Measurements from ENCODE around the gene PTK7. TPM values are rescaled to one million over a fixed set of nuclear protein-coding genes. Genes with fewer than 3 reads are reported as not detected.

PTK7 gene
- total RNA-seq, 1 experiment from 2014 or later, result 66.0 TPM

DNA sequence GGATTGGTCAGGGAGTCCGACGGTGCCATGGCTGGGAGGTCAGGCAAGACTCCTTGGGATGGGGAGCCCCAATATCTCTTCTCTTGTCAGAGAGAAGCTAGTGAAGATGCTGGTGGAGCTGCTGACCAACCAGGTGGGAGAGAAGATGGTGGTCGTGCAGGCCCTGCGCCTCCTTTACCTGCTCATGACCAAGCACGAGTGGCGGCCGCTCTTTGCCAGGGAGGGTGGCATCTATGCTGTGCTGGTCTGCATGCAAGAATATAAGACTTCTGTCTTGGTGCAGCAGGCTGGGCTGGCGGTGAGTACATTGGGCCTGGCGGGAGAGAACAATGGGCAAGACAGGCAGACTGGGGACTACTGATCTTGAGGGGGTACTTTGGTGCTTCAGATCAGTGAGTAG is 116.8 kb downstream of the PTK7 start:
- no peak overlapping the region for H3K27ac Mint-ChIP-seq (ENCODE audit: unreplicated experiment)
- intact Hi-C loops (cut with micrococcal nuclease; ENCODE audit: unreplicated experiment), result no loop called here
- TF ChIP-seq, protein P1, sequence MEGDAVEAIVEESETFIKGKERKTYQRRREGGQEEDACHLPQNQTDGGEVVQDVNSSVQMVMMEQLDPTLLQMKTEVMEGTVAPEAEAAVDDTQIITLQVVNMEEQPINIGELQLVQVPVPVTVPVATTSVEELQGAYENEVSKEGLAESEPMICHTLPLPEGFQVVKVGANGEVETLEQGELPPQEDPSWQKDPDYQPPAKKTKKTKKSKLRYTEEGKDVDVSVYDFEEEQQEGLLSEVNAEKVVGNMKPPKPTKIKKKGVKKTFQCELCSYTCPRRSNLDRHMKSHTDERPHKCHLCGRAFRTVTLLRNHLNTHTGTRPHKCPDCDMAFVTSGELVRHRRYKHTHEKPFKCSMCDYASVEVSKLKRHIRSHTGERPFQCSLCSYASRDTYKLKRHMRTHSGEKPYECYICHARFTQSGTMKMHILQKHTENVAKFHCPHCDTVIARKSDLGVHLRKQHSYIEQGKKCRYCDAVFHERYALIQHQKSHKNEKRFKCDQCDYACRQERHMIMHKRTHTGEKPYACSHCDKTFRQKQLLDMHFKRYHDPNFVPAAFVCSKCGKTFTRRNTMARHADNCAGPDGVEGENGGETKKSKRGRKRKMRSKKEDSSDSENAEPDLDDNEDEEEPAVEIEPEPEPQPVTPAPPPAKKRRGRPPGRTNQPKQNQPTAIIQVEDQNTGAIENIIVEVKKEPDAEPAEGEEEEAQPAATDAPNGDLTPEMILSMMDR (IDR thresholded peaks at IDR 0.05; ENCODE audit: unreplicated experiment), result no peak
- H3K4me1 Mint-ChIP-seq (ENCODE audit: low read depth, unreplicated experiment), result no peaks in the 10 kb centered on the region
- no TSS peak for BruUV-seq (replicated peaks)
- H3K4me3 Mint-ChIP-seq (ENCODE audit: low read depth, unreplicated experiment), result no peak overlapping the region
- DNase-seq, result no peak
- CTCF ChIA-PET, result no interaction called here
- H3K36me3 Mint-ChIP-seq (ENCODE audit: insufficient read depth, unreplicated experiment), result peaks cover 13% of the 10 kb centered on the region
- no peaks in the 10 kb centered on the region for H3K27me3 Mint-ChIP-seq (ENCODE audit: unreplicated experiment)
- H3K9me3 Mint-ChIP-seq (ENCODE audit: low read depth, unreplicated experiment), result no peaks in the 10 kb centered on the region

DNA sequence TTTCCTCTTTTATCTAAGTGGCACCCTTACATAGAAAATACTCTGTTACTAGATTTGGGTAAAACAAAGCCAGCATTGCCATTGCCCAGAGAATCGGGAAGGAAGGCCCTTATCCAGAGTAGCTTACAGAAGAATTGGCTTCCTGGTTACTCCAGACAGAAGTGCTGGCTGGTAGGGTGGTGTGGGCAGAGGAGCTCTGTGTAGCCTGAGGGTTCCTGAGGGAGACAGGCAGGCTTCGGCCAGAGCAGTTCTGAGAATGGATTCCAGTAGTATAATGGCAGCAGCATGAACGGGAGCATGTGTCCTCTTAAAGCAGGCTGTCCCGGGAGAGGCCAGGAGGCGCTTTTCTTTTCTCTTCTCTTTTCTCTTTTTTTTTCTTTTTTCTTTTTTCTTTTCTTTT is 117.8 kb downstream of the PTK7 start:
- H3K4me1 Mint-ChIP-seq (ENCODE audit: low read depth, unreplicated experiment), result no peaks in the 10 kb centered on the region
- H3K4me3 Mint-ChIP-seq (ENCODE audit: low read depth, unreplicated experiment), result no peak overlapping the region
- intact Hi-C loops (cut with micrococcal nuclease; ENCODE audit: unreplicated experiment), result no loop called here
- H3K36me3 Mint-ChIP-seq (ENCODE audit: insufficient read depth, unreplicated experiment), result peaks cover 8% of the 10 kb centered on the region
- no TSS peak for BruUV-seq (replicated peaks)
- CTCF ChIA-PET, result interaction anchor here (0.6 kb wide), 1 partner anchor 13 kb away, joined by 4 read pairs; no protein-coding TSS in a partner anchor
- no peak overlapping the region for H3K27ac Mint-ChIP-seq (ENCODE audit: unreplicated experiment)
- TF ChIP-seq, protein P1 (IDR thresholded peaks at IDR 0.05; ENCODE audit: unreplicated experiment), result no peak
- no peak for DNase-seq
- no peaks in the 10 kb centered on the region for H3K9me3 Mint-ChIP-seq (ENCODE audit: low read depth, unreplicated experiment)
- H3K27me3 Mint-ChIP-seq (ENCODE audit: unreplicated experiment), result no peaks in the 10 kb centered on the region

DNA sequence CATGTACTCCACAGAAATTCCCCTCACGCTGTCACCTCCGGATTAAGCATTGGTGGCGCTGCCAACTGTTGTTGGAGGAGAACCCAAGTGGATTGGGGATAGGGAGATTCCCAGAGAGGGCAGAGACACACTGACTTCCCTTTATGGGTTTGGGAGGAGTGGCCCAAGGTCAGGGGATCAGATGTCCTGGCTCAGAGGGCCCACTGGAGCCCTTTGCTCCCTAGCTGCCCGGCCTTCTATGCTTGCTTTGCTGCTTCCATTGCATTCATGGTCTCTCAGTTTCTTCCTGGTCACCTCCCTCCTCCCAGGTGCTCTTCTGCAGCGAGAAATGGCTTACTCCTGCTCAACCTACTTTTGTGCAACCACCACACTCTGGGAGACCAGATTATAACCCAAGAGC is 120.2 kb downstream of the PTK7 start:
- BruUV-seq (replicated peaks), result no TSS peak
- Mint-ChIP-seq H3K36me3 (ENCODE audit: insufficient read depth, unreplicated experiment) (peaks cover 8% of the 10 kb centered on the region), H3K9me3 (ENCODE audit: low read depth, unreplicated experiment) (no peaks in the 10 kb centered on the region), H3K27me3 (ENCODE audit: unreplicated experiment) (no peaks in the 10 kb centered on the region), H3K4me1 (ENCODE audit: low read depth, unreplicated experiment) (no peaks in the 10 kb centered on the region), H3K4me3 (ENCODE audit: low read depth, unreplicated experiment) (no peak overlapping the region), H3K27ac (ENCODE audit: unreplicated experiment) (no peak overlapping the region)
- CTCF ChIA-PET, result no interaction called here
- TF ChIP-seq, protein P1 (IDR thresholded peaks at IDR 0.05; ENCODE audit: unreplicated experiment), result no peak
- intact Hi-C loops (cut with micrococcal nuclease; ENCODE audit: unreplicated experiment), result no loop called here
- DNase-seq, result no peak

DNA sequence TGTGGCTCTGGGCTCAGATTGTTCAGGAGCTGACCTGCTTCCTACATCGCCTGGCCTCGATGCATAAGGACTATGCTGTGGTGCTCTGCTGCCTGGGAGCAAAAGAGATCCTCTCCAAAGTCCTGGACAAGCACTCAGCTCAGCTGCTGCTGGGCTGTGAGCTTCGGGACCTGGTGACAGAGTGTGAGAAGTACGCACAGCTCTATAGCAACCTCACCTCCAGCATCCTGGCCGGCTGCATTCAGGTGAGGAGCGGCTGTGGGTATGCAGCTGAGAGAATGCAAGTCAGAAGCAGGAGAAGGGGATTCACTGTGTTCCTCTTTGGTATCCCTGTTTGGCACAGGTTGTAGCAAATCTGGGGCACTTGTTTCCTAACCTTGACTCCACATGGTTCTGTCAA is 123.8 kb downstream of the PTK7 start:
- intact Hi-C loops (cut with micrococcal nuclease; ENCODE audit: unreplicated experiment), result no loop called here

More for the DNA sequence above, 123.8 kb downstream of the PTK7 start:
- no peak overlapping the region for H3K4me3 Mint-ChIP-seq (ENCODE audit: low read depth, unreplicated experiment)
- TF ChIP-seq, protein P1 (IDR thresholded peaks at IDR 0.05; ENCODE audit: unreplicated experiment), result no peak
- H3K27me3 Mint-ChIP-seq (ENCODE audit: unreplicated experiment), result no peaks in the 10 kb centered on the region
- H3K36me3 Mint-ChIP-seq (ENCODE audit: insufficient read depth, unreplicated experiment), result no peaks in the 10 kb centered on the region
- no peak overlapping the region for H3K27ac Mint-ChIP-seq (ENCODE audit: unreplicated experiment)
- H3K9me3 Mint-ChIP-seq (ENCODE audit: low read depth, unreplicated experiment), result no peaks in the 10 kb centered on the region
- no peak for DNase-seq
- CTCF ChIA-PET, result no interaction called here
- no TSS peak for BruUV-seq (replicated peaks)
- no peaks in the 10 kb centered on the region for H3K4me1 Mint-ChIP-seq (ENCODE audit: low read depth, unreplicated experiment)

All from Calu3 (cell line).